Caco-2 (cell line): Measurements from ENCODE around the gene GSG1L. TPM values are rescaled to one million over a fixed set of nuclear protein-coding genes. Genes with fewer than 3 reads are reported as not detected.

Experiments used
- BruUV-seq: library from RNA; stranded (reverse); fragments of 400-500 nt; replicated peaks from 2 replicates; lab custom pipeline; 2021; lab: Mats Ljungman, UMichigan
- CTCF ChIA-PET: fragments of 300-600 bp; sonication (Branson Sonifier 250); formaldehyde crosslinking; loops from one replicate; lab custom pipeline; 2022; ENCODE audit warnings: antibody characterized with exemption; lab: Charles Lee
- POLR2A ChIA-PET: fragments of 300-600 bp; sonication (Branson Sonifier 250); formaldehyde crosslinking; loops from one replicate; lab custom pipeline; 2022; ENCODE audit warnings: antibody characterized with exemption; lab: Charles Lee
- DNase-seq, 2 experiments: peaks; one replicate each; pipeline versions ENCODE4 v3.0.0 to v3.0.0-alpha.2; 2020 to 2022
- H3K27me3 ChIP-seq: replicated peaks from 2 replicates; pipeline ENCODE4 v1.6.0; 2011; ENCODE audit warnings: low read length; ENCODE audit not compliant: control insufficient read depth, insufficient read depth
- H3K36me3 ChIP-seq: 2 replicates; pipeline ENCODE4 v1.5.1; 2011; ENCODE audit warnings: low read length; ENCODE audit not compliant: control insufficient read depth, insufficient read depth
- H3K4me1 ChIP-seq: fragments of 250-450 bp; sonication (Bioruptor Pico); 2 replicates; pipeline ENCODE4 v1.5.1; 2020; ENCODE audit warnings: mild to moderate bottlenecking
- H3K4me3 ChIP-seq: 2 replicates; pipeline ENCODE4 v1.5.1; 2011; ENCODE audit warnings: low read depth, mild to moderate bottlenecking, control low read depth, low read length
- H3K9me3 ChIP-seq: fragments of 250-450 bp; sonication (Bioruptor Pico); 2 replicates; pipeline ENCODE4 v1.5.1; 2020; ENCODE audit warnings: mild to moderate bottlenecking, moderate library complexity
- H3K27ac Mint-ChIP-seq: one replicate; pipeline ENCODE4 v1.8.0; 2022; ENCODE audit warnings: mixed read lengths; ENCODE audit not compliant: unreplicated experiment
- H3K27me3 Mint-ChIP-seq: one replicate; pipeline ENCODE4 v1.8.0; 2022; ENCODE audit warnings: mixed read lengths; ENCODE audit not compliant: insufficient read depth, unreplicated experiment
- H3K36me3 Mint-ChIP-seq: one replicate; pipeline ENCODE4 v1.8.0; 2022; ENCODE audit warnings: mild to moderate bottlenecking, mixed read lengths; ENCODE audit not compliant: insufficient read depth, unreplicated experiment
- H3K4me1 Mint-ChIP-seq: one replicate; pipeline ENCODE4 v1.8.0; 2022; ENCODE audit warnings: low read depth, mixed read lengths; ENCODE audit not compliant: unreplicated experiment
- H3K4me3 Mint-ChIP-seq: one replicate; pipeline ENCODE4 v1.8.0; 2022; ENCODE audit warnings: mild to moderate bottlenecking, moderate library complexity, mixed read lengths; ENCODE audit not compliant: unreplicated experiment
- H3K9me3 Mint-ChIP-seq: one replicate; pipeline ENCODE4 v1.8.0; 2022; ENCODE audit warnings: mixed read lengths; ENCODE audit not compliant: unreplicated experiment
- intact Hi-C: fragments of 100-400 bp; cut with micrococcal nuclease; formaldehyde crosslinking; loops from one replicate; pipeline ENCODE4 v1.10.0; 2022; ENCODE audit not compliant: unreplicated experiment
- total RNA-seq: library from RNA; stranded (reverse); gene quantifications from 2 replicates; pipeline ENCODE4 v1.2.3, GENCODE V29; 2022
- TF ChIP-seq, protein P1 (sequence below), 2 experiments: fragments of 200-600 bp in 1 of 2; IDR thresholded peaks; 1 replicate in 1 of 2; 2 replicates in 1 of 2; pipeline versions ENCODE4 v1.5.1 to v1.8.0; 2011 to 2022; ENCODE audit warnings: antibody characterized with exemption in 1 of 2, control low read depth in 1 of 2, inconsistent platforms in 1 of 2, low read depth in 1 of 2, low read length in 1 of 2, mild to moderate bottlenecking in 1 of 2, moderate library complexity in 1 of 2; ENCODE audit not compliant: insufficient read depth in 1 of 2, severe bottlenecking in 1 of 2, unreplicated experiment in 1 of 2

Gene GSG1L
- total RNA-seq, 1 experiment from 2014 or later = not detected

- Mint-ChIP-seq H3K36me3 (no peaks in the 10 kb centered on the region), H3K4me3 (no peak overlapping the region), H3K4me1 (no peaks in the 10 kb centered on the region), H3K9me3 (no peaks in the 10 kb centered on the region), H3K27me3 (peaks cover 6% of the 10 kb centered on the region), H3K27ac (no peak overlapping the region)
- Histone ChIP-seq H3K4me3 (no peak overlapping the region), H3K4me1 (no peaks in the 10 kb centered on the region), H3K36me3 (no peaks in the 10 kb centered on the region), H3K27me3 (no peaks in the 10 kb centered on the region), H3K9me3 (no peaks in the 10 kb centered on the region)
- no TSS peak for BruUV-seq
- CTCF ChIA-PET = interaction anchor here (1.0 to 1.8 kb wide), 4 partner anchors 97 to 431 kb away, joined by 3 to 23 read pairs (median 8); no protein-coding TSS in a partner anchor
- DNase-seq = no peak
- TF ChIP-seq, protein P1, sequence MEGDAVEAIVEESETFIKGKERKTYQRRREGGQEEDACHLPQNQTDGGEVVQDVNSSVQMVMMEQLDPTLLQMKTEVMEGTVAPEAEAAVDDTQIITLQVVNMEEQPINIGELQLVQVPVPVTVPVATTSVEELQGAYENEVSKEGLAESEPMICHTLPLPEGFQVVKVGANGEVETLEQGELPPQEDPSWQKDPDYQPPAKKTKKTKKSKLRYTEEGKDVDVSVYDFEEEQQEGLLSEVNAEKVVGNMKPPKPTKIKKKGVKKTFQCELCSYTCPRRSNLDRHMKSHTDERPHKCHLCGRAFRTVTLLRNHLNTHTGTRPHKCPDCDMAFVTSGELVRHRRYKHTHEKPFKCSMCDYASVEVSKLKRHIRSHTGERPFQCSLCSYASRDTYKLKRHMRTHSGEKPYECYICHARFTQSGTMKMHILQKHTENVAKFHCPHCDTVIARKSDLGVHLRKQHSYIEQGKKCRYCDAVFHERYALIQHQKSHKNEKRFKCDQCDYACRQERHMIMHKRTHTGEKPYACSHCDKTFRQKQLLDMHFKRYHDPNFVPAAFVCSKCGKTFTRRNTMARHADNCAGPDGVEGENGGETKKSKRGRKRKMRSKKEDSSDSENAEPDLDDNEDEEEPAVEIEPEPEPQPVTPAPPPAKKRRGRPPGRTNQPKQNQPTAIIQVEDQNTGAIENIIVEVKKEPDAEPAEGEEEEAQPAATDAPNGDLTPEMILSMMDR (IDR thresholded peaks at IDR 0.05; ENCODE audit: insufficient read depth in 1 of 2, low read depth in 1 of 2, low read length in 1 of 2, severe bottlenecking in 1 of 2, unreplicated experiment in 1 of 2) = no peak
- POLR2A ChIA-PET = no interaction called here
- intact Hi-C loops = loop anchor here (1.0 kb wide), 2 partner anchors 98 to 430 kb away; no protein-coding TSS in a partner anchor
Measured at GRCh38 chr16:28069971-28070794, 6.7 kb upstream of the GSG1L start.

GRCh38 chr16:28068976-28069375 lies 5.5 kb upstream of the GSG1L start:
- Histone ChIP-seq H3K27me3 (no peaks in the 10 kb centered on the region), H3K4me1 (no peaks in the 10 kb centered on the region), H3K36me3 (no peaks in the 10 kb centered on the region), H3K9me3 (no peaks in the 10 kb centered on the region), H3K4me3 (no peak overlapping the region)
- ChIA-PET CTCF (no interaction called here), POLR2A (no interaction called here)
- DNase-seq = no peak
- intact Hi-C loops = no loop called here
- Mint-ChIP-seq H3K27me3 (peaks cover 12% of the 10 kb centered on the region), H3K4me3 (no peak overlapping the region), H3K36me3 (no peaks in the 10 kb centered on the region), H3K27ac (no peak overlapping the region), H3K4me1 (no peaks in the 10 kb centered on the region), H3K9me3 (no peaks in the 10 kb centered on the region)
- TF ChIP-seq, protein P1 (IDR thresholded peaks at IDR 0.05; ENCODE audit: insufficient read depth in 1 of 2, low read depth in 1 of 2, low read length in 1 of 2, severe bottlenecking in 1 of 2, unreplicated experiment in 1 of 2) = no peak
- no TSS peak for BruUV-seq

DNA sequence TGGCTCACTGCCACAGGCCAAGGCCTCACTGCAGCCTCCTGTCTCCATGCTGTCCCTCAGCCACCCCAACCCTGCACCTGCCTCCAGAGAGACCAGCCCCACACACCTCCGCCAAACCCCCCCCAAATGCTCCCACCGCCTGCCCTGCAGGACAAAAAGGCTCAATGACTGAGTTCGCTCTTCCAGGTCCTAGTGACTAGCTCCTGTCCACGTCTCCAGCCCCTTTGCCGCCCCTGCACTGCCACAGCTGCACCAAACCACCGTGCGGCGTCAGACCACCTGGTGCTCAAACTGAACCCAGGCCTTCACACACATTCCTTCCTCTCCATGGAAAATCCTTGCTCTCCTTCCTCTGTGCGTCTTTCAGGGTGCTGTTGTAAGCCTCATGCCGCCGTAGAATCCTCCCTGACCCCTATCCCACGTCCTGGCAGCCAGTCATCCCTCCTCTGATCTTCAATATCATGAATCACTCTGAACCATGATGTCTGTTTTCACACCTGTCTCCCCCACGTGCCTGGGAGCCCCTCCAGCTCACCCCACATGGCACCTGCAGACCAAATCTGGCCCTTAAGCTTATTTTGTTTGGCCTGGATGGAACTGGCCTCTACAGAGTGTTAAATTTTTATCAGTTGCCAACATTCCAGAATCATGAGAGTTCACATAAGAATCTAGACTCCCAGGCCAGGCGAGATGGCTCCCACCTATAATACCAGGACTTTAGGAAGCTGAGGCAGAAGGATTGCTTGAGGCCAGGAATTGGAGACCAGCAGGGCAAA lies 4.3 kb upstream of the GSG1L start:
- ChIA-PET POLR2A (no interaction called here), CTCF (no interaction called here)
- intact Hi-C loops = no loop called here
- H3K9me3 ChIP-seq = no peaks in the 10 kb centered on the region
- H3K36me3 Mint-ChIP-seq = no peaks in the 10 kb centered on the region
- H3K9me3 Mint-ChIP-seq = no peaks in the 10 kb centered on the region
- H3K27ac Mint-ChIP-seq = no peak overlapping the region
- DNase-seq = no peak
- peaks cover 12% of the 10 kb centered on the region for H3K27me3 Mint-ChIP-seq
- H3K36me3 ChIP-seq = no peaks in the 10 kb centered on the region
- H3K4me1 Mint-ChIP-seq = no peaks in the 10 kb centered on the region
- no TSS peak for BruUV-seq
- H3K4me3 Mint-ChIP-seq = no peak overlapping the region
- no peaks in the 10 kb centered on the region for H3K4me1 ChIP-seq
- TF ChIP-seq, protein P1 (IDR thresholded peaks at IDR 0.05; ENCODE audit: insufficient read depth in 1 of 2, low read depth in 1 of 2, low read length in 1 of 2, severe bottlenecking in 1 of 2, unreplicated experiment in 1 of 2) = no peak
- no peak overlapping the region for H3K4me3 ChIP-seq
- H3K27me3 ChIP-seq = no peaks in the 10 kb centered on the region
